Measurements from ENCODE around the gene SNAI1.

SNAI1 gene

DNA sequence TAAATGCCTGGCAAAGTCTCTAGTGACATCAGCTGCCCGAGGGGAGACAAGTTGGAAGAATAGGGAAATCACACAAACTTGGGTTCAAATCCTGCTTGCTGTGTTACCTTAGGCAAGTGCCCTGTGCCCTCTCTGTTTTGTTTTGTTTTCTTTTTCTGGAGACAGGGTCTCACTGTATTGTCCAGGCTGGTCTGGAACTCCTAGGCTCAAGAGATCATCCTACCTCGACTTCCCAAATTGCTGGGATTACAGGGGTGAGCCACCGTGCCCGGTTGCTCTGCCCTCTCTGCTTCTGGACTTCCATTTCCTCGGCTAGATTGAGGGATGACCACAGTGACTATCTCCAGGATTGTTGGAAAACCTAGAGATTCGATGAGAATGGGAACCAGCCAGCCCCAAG, 55.4 kb downstream of the SNAI1 start:
- DNase-seq = no peak
